NCI-H82 (cell line): Measurements from ENCODE around the gene MRTFA.
A peak's percentile ranks its signal among the peaks of the same experiment; 100 is the strongest.

Source experiments
- DNase-seq: peaks from one replicate; lab custom pipeline; 2025; lab: John Stamatoyannopoulos, UW

MRTFA gene

GRCh38 chr22:40410731-40411505 is 225.6 kb downstream of the MRTFA start:
- no peak for DNase-seq

- DNase-seq = no peak
These were observed 226.2 kb downstream of the MRTFA start for GRCh38 chr22:40410272-40410671.

- DNase-seq = no peak
These were observed 226.9 kb downstream of the MRTFA start for GRCh38 chr22:40409613-40410113.

- no peak for DNase-seq
These were observed 227.6 kb downstream of the MRTFA start for GRCh38 chr22:40408718-40409612.

DNA sequence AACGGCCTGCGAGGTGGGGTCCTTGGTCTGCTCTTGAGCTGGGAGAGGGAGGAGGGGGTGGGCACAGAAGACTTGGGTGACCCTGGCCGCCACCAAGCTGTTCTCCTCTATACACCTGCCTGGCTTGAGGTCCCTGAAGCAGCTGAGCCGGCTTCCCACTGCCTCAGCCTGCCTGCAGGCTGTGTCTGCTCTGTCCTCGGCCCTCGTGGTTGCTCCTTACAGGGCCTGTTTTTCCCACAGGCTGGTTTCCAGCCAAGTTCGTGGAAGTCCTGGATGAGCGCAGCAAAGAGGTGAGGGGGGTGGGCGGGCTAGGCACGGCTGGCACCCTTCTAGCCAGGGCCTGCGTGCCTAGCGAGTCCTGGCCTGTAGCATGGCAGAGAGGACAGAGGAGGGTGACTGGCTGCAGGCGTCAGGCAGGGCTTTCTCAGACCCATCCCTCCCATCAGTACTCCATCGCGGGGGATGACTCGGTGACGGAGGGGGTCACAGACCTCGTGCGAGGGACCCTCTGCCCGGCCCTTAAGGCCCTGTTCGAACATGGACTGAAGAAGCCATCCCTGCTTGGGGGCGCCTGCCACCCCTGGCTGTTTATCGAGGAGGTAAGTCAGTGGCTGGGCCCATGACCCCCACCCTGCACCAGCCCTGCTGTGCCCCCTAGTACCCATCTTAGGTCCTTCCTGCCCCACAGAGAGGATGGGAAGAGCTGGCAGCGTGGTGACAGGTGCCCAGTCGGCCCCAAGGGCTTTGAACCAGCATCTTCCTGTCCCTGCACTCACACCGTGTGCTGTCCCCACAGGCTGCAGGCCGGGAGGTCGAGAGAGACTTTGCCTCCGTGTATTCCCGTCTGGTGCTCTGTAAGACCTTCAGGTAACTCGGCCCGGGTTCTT is 228.4 kb downstream of the MRTFA start:
- DNase-seq = no peak

GRCh38 chr22:40407021-40407761 is 229.3 kb downstream of the MRTFA start:
- no peak for DNase-seq

- no peak for DNase-seq
These were observed 230.2 kb downstream of the MRTFA start for GRCh38 chr22:40406063-40406890.

GRCh38 chr22:40405178-40406062 is 231.1 kb downstream of the MRTFA start:
- DNase-seq = no peak

DNA sequence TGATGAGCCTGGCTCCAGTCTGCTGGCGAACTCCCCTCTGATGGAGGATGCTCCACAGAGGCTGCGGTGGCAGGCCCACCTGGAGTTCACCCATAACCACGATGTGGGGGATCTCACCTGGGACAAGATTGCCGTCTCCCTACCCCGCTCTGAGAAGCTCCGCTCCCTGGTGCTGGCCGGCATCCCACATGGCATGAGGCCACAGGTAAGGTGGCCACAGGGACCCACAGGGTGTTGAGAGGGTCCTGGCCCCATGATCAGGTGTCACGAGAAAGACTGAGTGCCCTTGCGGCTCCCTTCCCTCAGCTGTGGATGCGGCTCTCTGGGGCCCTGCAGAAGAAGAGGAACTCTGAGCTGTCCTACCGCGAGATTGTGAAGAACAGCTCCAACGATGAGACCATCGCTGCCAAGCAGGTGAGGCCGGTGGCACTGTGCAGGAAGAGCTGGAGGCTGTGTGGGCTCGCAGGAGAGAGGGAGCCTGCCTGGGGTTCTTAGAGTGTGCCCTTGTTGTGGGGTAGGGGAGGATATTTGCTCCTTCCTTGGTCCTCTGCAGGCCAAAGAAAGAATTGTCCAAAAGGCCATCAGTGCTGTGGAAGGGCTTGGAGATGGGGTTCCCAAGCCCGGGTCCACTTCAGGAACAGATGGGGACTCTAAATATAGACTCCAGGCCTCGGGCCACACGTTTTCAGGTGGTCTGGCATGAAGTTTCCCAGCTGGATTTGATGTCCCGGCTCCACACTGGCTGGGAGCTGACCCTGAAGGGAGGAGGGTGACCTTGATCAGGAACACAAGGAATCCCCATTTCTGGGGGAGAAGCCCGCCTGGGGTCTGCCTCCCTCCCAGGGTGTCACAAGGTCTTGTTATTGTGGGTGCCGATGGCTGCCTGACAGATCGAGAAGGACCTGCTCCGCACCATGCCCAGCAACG is 232.0 kb downstream of the MRTFA start:
- DNase-seq = no peak

DNA sequence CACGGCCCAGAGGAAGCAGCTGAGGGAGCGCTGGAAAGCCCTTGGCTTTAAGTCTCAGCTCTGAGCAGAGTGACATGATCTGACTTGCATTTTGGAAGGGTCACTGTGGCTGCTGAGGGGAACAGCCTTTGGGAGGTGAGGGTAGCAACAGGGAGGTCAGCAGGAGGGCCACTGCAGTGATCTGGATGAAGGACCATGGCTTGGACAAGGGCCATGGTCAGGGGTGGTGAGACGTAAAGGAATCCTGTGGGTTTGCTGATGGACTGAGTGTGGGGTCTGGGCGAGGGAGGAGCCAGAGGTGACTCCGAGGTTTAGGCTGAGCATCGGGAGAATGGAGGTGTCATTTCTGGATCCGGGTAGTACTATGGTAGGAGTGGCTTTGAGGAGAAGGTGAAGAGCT is 232.9 kb downstream of the MRTFA start:
- no peak for DNase-seq

DNA sequence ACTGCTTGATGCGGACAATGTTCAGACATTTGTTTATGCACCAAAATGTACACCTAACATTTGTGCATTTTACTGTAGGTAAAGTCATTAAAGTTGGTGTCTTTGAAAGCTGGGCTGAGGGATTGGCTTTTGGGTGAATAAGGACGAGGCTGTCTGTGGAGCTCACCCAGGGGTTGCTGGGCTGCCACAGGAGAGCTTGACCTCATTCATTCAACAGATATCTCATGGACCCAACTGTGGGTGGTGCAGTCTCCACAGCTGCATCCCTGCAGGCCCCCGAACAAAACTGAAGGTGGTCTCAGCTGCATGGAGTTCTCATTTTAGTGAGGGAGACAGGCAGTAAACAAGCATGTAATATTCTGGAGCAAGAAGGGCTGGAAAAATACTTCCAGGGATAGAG is 233.4 kb downstream of the MRTFA start:
- DNase-seq = no peak

GRCh38 chr22:40401981-40402406 is 234.5 kb downstream of the MRTFA start:
- no peak for DNase-seq

DNA sequence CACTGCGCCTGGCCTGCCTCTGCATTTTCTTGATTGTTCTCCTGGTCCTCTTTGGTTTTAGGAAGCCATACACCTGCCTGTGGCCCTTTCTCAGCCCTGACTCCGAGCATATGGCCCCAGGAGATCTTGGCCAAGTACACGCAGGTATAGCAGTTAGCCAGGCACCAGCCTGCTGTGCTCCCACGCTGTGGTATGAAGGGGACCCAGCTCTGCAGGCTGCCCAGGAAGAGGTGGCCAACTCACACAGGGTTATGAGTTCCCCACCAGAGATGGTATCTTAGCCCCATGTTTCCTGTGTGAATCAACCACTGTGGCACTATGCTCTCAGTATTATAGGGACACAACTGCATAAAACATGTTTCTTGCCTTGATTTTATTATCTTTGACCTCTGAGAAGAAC is 235.0 kb downstream of the MRTFA start:
- no peak for DNase-seq

DNA sequence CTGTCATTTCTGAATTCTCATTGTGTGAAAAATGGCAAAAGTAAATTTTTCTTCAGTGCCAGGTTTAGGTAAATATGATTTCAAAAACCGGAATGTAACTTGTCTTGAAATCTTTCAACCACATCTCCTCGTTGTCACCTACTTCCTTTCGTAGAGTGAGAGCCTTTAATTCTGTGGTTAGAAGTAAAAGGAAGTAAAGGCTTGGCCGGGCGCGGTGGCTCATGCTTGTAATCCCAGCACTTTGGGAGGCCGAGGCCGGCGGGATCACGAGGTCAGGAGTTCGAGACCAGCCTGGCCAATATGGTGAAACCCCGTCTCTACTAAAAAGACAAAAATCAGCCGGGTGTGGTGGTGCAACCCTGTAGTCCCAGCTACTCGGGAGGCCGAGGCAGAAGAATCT is 236.4 kb downstream of the MRTFA start:
- no peak for DNase-seq

GRCh38 chr22:40399621-40400020 is 236.9 kb downstream of the MRTFA start:
- DNase-seq = no peak

DNA sequence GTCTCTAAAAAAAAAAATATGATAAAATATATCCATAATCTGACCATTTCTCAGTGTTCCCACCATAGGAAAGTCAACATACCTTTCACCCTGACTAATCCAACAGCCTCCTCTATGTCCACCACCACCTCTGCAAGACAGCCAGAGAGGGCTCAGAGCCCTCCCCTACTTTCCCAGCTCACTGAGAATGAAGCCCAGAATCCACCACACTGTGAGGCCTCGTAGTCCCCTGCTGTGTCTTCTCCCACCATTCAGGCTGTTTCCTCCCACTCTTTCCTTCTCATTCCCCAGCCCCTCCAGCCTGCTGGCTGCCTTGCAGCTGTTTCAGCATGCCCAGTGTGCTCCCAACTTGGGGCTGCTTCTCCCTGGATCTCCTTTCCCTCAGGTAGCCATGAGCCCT is 239.1 kb downstream of the MRTFA start:
- no peak for DNase-seq

DNA sequence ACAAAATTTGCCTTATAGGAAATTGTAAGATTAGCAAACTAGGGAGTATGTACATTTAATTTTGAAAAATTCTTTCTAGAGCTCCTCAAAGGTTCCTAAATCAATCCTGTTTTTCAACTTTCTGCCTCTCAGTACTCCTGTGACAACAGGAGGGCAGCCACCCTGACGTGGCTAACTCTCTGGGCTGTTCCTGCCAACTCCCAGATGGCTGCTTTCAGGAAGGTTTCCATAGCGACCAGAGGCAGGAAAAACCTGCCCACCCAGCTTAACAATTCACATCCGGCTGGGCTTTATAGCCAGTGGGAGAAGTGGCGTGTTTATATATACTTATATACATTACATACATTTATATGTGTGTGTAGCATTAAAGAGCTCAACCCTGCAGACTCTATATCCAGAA is 239.6 kb downstream of the MRTFA start:
- DNase-seq = peak; percentile 45

DNA sequence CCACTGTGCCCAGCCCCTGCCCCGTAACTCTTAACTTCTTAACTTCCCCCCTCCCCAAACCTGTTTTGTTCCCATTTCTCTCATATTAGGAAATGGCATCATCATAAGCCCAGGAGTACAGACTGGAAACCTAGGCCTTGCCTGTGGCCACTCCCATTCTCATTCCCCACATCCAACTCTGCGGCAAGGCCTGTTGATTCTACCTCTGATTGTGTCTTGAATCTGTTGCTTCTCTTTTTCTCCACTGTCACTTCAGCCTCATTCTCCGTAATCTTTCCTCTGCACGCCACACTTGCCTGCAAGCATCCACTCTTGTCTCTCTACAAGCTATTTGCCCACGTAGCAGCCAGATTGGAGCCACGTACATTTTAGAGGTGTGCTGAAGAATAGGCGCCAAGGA is 240.9 kb downstream of the MRTFA start:
- no peak for DNase-seq
